ENCODE data around the gene C5orf22.
"Not testable (repeated sequence)": the region's sequence is repeated elsewhere in the genome, so short reads cannot be mapped to it uniquely, and the experiment has no call there.

The C5orf22 gene

DNA sequence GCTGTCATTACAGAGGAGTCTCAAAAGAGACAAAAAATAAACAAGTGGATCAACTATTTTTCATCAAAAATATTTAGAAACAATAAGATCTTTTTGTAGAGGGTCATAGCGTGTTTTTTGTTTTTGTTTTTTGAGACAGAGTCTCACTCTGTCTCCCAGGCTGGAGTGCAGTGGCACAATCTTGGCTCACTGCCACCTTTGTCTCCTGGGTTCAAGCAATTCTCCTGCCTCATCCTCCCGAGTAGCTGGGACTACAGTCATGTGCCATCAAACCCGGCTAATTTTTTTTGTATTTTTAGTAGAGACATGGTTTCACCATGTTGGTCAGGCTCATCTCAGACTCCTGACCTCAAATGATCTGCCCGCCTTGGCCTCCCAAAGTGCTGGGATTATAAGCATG is 70.2 kb downstream of the C5orf22 start:
- not testable (repeated sequence) for H3K36me3 Mint-ChIP-seq (ENCODE audit: low read depth); H3K27me3 Mint-ChIP-seq (ENCODE audit: low read depth); H3K9me3 Mint-ChIP-seq; H3K27ac Mint-ChIP-seq; H3K4me1 Mint-ChIP-seq (ENCODE audit: low read depth); H3K4me3 Mint-ChIP-seq

DNA sequence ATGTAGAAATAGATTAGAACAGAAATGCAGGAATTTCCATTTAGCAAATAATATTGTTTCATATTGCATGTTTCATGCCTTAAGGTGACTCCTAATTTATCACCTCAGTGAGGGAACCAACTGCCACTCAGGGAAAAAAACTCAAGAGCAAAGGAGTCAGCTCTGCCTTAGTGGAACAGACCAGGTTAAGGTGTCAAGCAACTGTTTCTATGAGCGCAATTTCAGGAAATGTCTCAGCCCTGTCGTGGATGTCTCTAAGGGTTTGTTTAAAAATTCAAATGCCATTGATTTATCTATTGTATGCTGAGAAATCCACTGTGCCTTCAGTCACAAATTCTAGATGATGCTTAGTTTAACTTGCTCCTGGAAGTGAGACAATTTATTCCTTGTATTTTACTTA is 72.1 kb downstream of the C5orf22 start:
- H3K27me3 Mint-ChIP-seq (ENCODE audit: low read depth) = no peaks in the 10 kb centered on the region
- H3K27ac Mint-ChIP-seq = no peak overlapping the region
- no peaks in the 10 kb centered on the region for H3K4me1 Mint-ChIP-seq (ENCODE audit: low read depth)
- no peaks in the 10 kb centered on the region for H3K36me3 Mint-ChIP-seq (ENCODE audit: low read depth)
- H3K9me3 Mint-ChIP-seq = no peaks in the 10 kb centered on the region
- no peak overlapping the region for H3K4me3 Mint-ChIP-seq

DNA sequence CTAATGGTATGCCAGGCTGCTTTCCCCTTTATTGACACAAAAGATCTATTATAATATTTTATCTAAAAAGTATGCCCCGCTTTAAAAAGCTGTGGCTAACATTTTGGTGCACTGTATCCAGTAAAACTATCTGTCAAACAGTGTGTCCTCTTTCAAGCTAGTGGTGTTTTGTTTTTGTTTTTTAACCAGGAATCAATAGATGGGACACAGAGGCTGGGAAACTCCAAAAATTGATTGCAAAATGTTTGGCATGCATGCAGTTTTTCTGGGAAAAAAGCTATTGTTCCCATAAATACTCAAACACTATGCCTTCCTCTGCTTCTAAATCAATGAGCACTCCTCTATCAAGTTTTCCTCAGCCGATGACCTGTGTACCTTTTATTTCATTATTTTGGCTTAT is 72.5 kb downstream of the C5orf22 start:
- Mint-ChIP-seq H3K36me3 (ENCODE audit: low read depth) (no peaks in the 10 kb centered on the region), H3K27me3 (ENCODE audit: low read depth) (no peaks in the 10 kb centered on the region), H3K4me3 (no peak overlapping the region), H3K27ac (no peak overlapping the region), H3K9me3 (no peaks in the 10 kb centered on the region), H3K4me1 (ENCODE audit: low read depth) (no peaks in the 10 kb centered on the region)
